ENCODE data around the gene DRD5. TPM values are rescaled to one million over a fixed set of nuclear protein-coding genes. Genes with fewer than 3 reads are reported as not detected.
A peak's percentile ranks its signal among the peaks of the same experiment; 100 is the strongest.
"Not testable (repeated sequence)": the region's sequence is repeated elsewhere in the genome, so short reads cannot be mapped to it uniquely, and the experiment has no call there.

DRD5 gene
- total RNA-seq = not detected

GRCh38 chr4:9781343-9782135 is at the start of gene DRD5:
TSS of gene DRD5 (plus strand) at chr4:9781634. CDS start at chr4:9782030, 396 bp downstream.
- Mint-ChIP-seq H3K27ac (no peak within 1 kb of the TSS), H3K4me3 (no peak within 1 kb of the TSS), H3K36me3 (ENCODE audit: low read depth) (no peaks in the 10 kb centered on the region), H3K27me3 (ENCODE audit: low read depth) (peaks cover 60% of the 10 kb centered on the region), H3K9me3 (ENCODE audit: insufficient read depth) (no peaks in the 10 kb centered on the region), H3K4me1 (ENCODE audit: low read depth) (no peaks in the 10 kb centered on the region)
- ChIA-PET CTCF (no interaction called here), POLR2A (no interaction called here)
- DNase-seq (no peak), ATAC-seq (no peak)

- H3K9me3 Mint-ChIP-seq (ENCODE audit: insufficient read depth); H3K4me3 Mint-ChIP-seq; POLR2A ChIA-PET; H3K27ac Mint-ChIP-seq; ATAC-seq; H3K4me1 Mint-ChIP-seq (ENCODE audit: low read depth); H3K36me3 Mint-ChIP-seq (ENCODE audit: low read depth); H3K27me3 Mint-ChIP-seq (ENCODE audit: low read depth); DNase-seq; CTCF ChIA-PET: not testable (repeated sequence)
Measured at GRCh38 chr4:9732256-9732655, 49.2 kb upstream of the DRD5 start.

GRCh38 chr4:9735515-9735914 is 45.9 kb upstream of the DRD5 start:
- ATAC-seq (no peak), DNase-seq (no peak)
- H3K27ac Mint-ChIP-seq = no peak overlapping the region
- POLR2A ChIA-PET = no interaction called here
- H3K4me1 Mint-ChIP-seq (ENCODE audit: low read depth) = no peaks in the 10 kb centered on the region
- no peaks in the 10 kb centered on the region for H3K9me3 Mint-ChIP-seq (ENCODE audit: insufficient read depth)
- H3K36me3 Mint-ChIP-seq (ENCODE audit: low read depth) = no peaks in the 10 kb centered on the region
- peaks cover 5% of the 10 kb centered on the region for H3K27me3 Mint-ChIP-seq (ENCODE audit: low read depth)
- no peak overlapping the region for H3K4me3 Mint-ChIP-seq
- CTCF ChIA-PET = no interaction called here

- H3K27me3 Mint-ChIP-seq (ENCODE audit: low read depth); POLR2A ChIA-PET; ATAC-seq; H3K27ac Mint-ChIP-seq; DNase-seq; CTCF ChIA-PET; H3K4me1 Mint-ChIP-seq (ENCODE audit: low read depth); H3K36me3 Mint-ChIP-seq (ENCODE audit: low read depth); H3K4me3 Mint-ChIP-seq; H3K9me3 Mint-ChIP-seq (ENCODE audit: insufficient read depth): not testable (repeated sequence)
Measured at GRCh38 chr4:9737280-9737679, 44.2 kb upstream of the DRD5 start.

GRCh38 chr4:9743789-9744188 is 37.6 kb upstream of the DRD5 start:
- CTCF ChIA-PET; ATAC-seq; H3K4me3 Mint-ChIP-seq; H3K36me3 Mint-ChIP-seq (ENCODE audit: low read depth); DNase-seq; H3K9me3 Mint-ChIP-seq (ENCODE audit: insufficient read depth); H3K4me1 Mint-ChIP-seq (ENCODE audit: low read depth); H3K27ac Mint-ChIP-seq; H3K27me3 Mint-ChIP-seq (ENCODE audit: low read depth); POLR2A ChIA-PET: not testable (repeated sequence)

GRCh38 chr4:9745782-9746181 is 35.7 kb upstream of the DRD5 start:
- no peaks in the 10 kb centered on the region for H3K36me3 Mint-ChIP-seq (ENCODE audit: low read depth)
- H3K9me3 Mint-ChIP-seq (ENCODE audit: insufficient read depth) = no peaks in the 10 kb centered on the region
- peaks cover 4% of the 10 kb centered on the region for H3K4me1 Mint-ChIP-seq (ENCODE audit: low read depth)
- CTCF ChIA-PET = no interaction called here
- no peak for DNase-seq
- no peak overlapping the region for H3K4me3 Mint-ChIP-seq
- no peak overlapping the region for H3K27ac Mint-ChIP-seq
- peaks cover 9% of the 10 kb centered on the region for H3K27me3 Mint-ChIP-seq (ENCODE audit: low read depth)
- no peak for ATAC-seq
- POLR2A ChIA-PET = no interaction called here

- peak; percentile 28 for DNase-seq
- ChIA-PET CTCF (no interaction called here), POLR2A (no interaction called here)
- Mint-ChIP-seq H3K36me3 (ENCODE audit: low read depth) (no peaks in the 10 kb centered on the region), H3K4me3 (no peak overlapping the region), H3K27me3 (ENCODE audit: low read depth) (no peaks in the 10 kb centered on the region), H3K27ac (no peak overlapping the region), H3K9me3 (ENCODE audit: insufficient read depth) (no peaks in the 10 kb centered on the region), H3K4me1 (ENCODE audit: low read depth) (no peaks in the 10 kb centered on the region)
- peak; percentile 53 for ATAC-seq
Measured at GRCh38 chr4:9758641-9759317, 22.7 kb upstream of the DRD5 start.

- POLR2A ChIA-PET = no interaction called here
Measured at GRCh38 chr4:9762823-9763475, 18.5 kb upstream of the DRD5 start.

GRCh38 chr4:9764155-9764696 is 17.2 kb upstream of the DRD5 start:
- DNase-seq = no peak
- ChIA-PET POLR2A (interaction anchor here (1.0 kb wide), 1 partner anchor 246 kb away, joined by 3 read pairs; no protein-coding TSS in a partner anchor), CTCF (interaction anchor here (5.5 kb wide), 1 partner anchor 250 kb away, joined by 86 read pairs; no protein-coding TSS in a partner anchor)
- H3K4me3 Mint-ChIP-seq = no peak overlapping the region
- no peak for ATAC-seq
- peaks cover 1% of the 10 kb centered on the region for H3K4me1 Mint-ChIP-seq (ENCODE audit: low read depth)
- no peaks in the 10 kb centered on the region for H3K36me3 Mint-ChIP-seq (ENCODE audit: low read depth)
- H3K27ac Mint-ChIP-seq = no peak overlapping the region
- peaks cover 15% of the 10 kb centered on the region for H3K27me3 Mint-ChIP-seq (ENCODE audit: low read depth)
- H3K9me3 Mint-ChIP-seq (ENCODE audit: insufficient read depth) = no peaks in the 10 kb centered on the region

More at GRCh38 chr4:9762823-9763475, 18.5 kb upstream of the DRD5 start:
- DNase-seq = peak; percentile 69
- H3K27ac Mint-ChIP-seq = no peak overlapping the region
- ATAC-seq = peak; percentile 39
- CTCF ChIA-PET = interaction anchor here (0.6 to 5.5 kb wide), 3 partner anchors 57 to 255 kb away, joined by 3 to 86 read pairs (median 3); no protein-coding TSS in a partner anchor
- no peak overlapping the region for H3K4me3 Mint-ChIP-seq
- peaks cover 8% of the 10 kb centered on the region for H3K27me3 Mint-ChIP-seq (ENCODE audit: low read depth)
- H3K9me3 Mint-ChIP-seq (ENCODE audit: insufficient read depth) = no peaks in the 10 kb centered on the region
- no peaks in the 10 kb centered on the region for H3K36me3 Mint-ChIP-seq (ENCODE audit: low read depth)
- no peaks in the 10 kb centered on the region for H3K4me1 Mint-ChIP-seq (ENCODE audit: low read depth)

GRCh38 chr4:9765091-9765490 is 16.3 kb upstream of the DRD5 start:
- peaks cover 1% of the 10 kb centered on the region for H3K4me1 Mint-ChIP-seq (ENCODE audit: low read depth)
- no peaks in the 10 kb centered on the region for H3K36me3 Mint-ChIP-seq (ENCODE audit: low read depth)
- DNase-seq (peak; percentile 34), ATAC-seq (no peak)
- H3K9me3 Mint-ChIP-seq (ENCODE audit: insufficient read depth) = no peaks in the 10 kb centered on the region
- no peak overlapping the region for H3K4me3 Mint-ChIP-seq
- H3K27me3 Mint-ChIP-seq (ENCODE audit: low read depth) = peaks cover 19% of the 10 kb centered on the region
- ChIA-PET POLR2A (interaction anchor here (1.0 kb wide), 1 partner anchor 245 kb away, joined by 3 read pairs; no protein-coding TSS in a partner anchor), CTCF (interaction anchor here (1.0 to 5.5 kb wide), 2 partner anchors 134 to 250 kb away, joined by 4 to 86 read pairs; no protein-coding TSS in a partner anchor)
- H3K27ac Mint-ChIP-seq = no peak overlapping the region

GRCh38 chr4:9769321-9769720 is 12.1 kb upstream of the DRD5 start:
- peaks cover 1% of the 10 kb centered on the region for H3K4me1 Mint-ChIP-seq (ENCODE audit: low read depth)
- DNase-seq (no peak), ATAC-seq (no peak)
- no peak overlapping the region for H3K4me3 Mint-ChIP-seq
- ChIA-PET POLR2A (no interaction called here), CTCF (no interaction called here)
- peaks cover 39% of the 10 kb centered on the region for H3K27me3 Mint-ChIP-seq (ENCODE audit: low read depth)
- H3K36me3 Mint-ChIP-seq (ENCODE audit: low read depth) = no peaks in the 10 kb centered on the region
- H3K27ac Mint-ChIP-seq = no peak overlapping the region
- H3K9me3 Mint-ChIP-seq (ENCODE audit: insufficient read depth) = no peaks in the 10 kb centered on the region

GRCh38 chr4:9771034-9771433 is 10.4 kb upstream of the DRD5 start:
- Mint-ChIP-seq H3K27ac (no peak overlapping the region), H3K36me3 (ENCODE audit: low read depth) (peaks cover 2% of the 10 kb centered on the region), H3K4me3 (no peak overlapping the region), H3K9me3 (ENCODE audit: insufficient read depth) (no peaks in the 10 kb centered on the region), H3K4me1 (ENCODE audit: low read depth) (peaks cover 1% of the 10 kb centered on the region), H3K27me3 (ENCODE audit: low read depth) (peaks cover 45% of the 10 kb centered on the region)
- no peak for ATAC-seq
- no peak for DNase-seq
- ChIA-PET CTCF (no interaction called here), POLR2A (no interaction called here)

All from activated CD8-positive, alpha-beta T cell treated with anti-CD3 and anti-CD28 coated beads, Interleukin-2, amount 10 ng/mL, durations not matched to agents 7 days and 5 days (primary cell).